Epithelial cell of esophagus (primary cell): ENCODE data around the gene FAM20B.

ENCODE experiments used
- DNase-seq: peaks from one replicate; pipeline ENCODE4 v3.0.0; 2010; ENCODE audit warnings: low read depth
- H3K4me3 ChIP-seq: 2 replicates; pipeline ENCODE4 v1.5.1; 2011; ENCODE audit warnings: mild to moderate bottlenecking, low read length, control low read depth
- TF ChIP-seq, protein P1 (sequence below): IDR thresholded peaks from 2 replicates; pipeline ENCODE4 v1.5.1; 2011; ENCODE audit warnings: low read depth, mild to moderate bottlenecking, low read length, control low read depth, inconsistent platforms; ENCODE audit not compliant: insufficient read depth; ENCODE audit errors: missing control alignments

The FAM20B gene

DNA sequence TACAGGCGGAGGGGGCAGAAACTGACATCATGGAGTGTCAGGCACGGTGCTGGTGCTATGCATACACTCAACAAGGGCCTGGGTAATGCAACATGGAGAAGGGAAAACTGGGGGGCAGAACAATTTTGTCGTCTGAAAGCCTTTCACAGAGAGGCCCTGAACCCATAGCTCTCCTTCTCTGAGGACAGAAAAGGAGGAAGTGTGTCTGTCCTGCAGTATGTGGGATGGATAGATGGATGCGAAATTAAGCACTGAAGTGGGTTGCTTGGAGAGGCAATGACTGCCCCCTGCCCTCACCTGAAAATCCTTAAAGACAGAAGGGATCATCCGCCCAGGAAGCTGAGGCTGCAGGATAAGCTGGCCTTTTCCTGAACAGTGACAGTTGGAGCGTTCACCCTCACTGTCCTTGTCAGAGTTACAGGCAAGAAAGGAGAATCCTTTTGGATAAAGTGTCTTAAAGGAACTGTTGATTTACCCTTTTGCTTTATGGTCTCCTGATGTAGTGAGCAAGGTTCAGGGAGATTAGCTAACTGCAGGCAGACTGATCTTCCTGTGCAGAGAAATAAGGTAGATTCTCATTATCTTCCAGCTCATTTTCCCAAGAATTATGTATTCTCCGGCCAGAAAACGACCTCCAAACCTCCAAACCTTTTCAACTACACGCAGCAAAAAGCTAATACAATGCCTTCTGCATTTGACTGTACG is 1.6 kb upstream of the FAM20B start:
- TF ChIP-seq, protein P1, sequence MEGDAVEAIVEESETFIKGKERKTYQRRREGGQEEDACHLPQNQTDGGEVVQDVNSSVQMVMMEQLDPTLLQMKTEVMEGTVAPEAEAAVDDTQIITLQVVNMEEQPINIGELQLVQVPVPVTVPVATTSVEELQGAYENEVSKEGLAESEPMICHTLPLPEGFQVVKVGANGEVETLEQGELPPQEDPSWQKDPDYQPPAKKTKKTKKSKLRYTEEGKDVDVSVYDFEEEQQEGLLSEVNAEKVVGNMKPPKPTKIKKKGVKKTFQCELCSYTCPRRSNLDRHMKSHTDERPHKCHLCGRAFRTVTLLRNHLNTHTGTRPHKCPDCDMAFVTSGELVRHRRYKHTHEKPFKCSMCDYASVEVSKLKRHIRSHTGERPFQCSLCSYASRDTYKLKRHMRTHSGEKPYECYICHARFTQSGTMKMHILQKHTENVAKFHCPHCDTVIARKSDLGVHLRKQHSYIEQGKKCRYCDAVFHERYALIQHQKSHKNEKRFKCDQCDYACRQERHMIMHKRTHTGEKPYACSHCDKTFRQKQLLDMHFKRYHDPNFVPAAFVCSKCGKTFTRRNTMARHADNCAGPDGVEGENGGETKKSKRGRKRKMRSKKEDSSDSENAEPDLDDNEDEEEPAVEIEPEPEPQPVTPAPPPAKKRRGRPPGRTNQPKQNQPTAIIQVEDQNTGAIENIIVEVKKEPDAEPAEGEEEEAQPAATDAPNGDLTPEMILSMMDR: no peak
- no peak overlapping the region for H3K4me3 ChIP-seq
- DNase-seq: no peak

DNA sequence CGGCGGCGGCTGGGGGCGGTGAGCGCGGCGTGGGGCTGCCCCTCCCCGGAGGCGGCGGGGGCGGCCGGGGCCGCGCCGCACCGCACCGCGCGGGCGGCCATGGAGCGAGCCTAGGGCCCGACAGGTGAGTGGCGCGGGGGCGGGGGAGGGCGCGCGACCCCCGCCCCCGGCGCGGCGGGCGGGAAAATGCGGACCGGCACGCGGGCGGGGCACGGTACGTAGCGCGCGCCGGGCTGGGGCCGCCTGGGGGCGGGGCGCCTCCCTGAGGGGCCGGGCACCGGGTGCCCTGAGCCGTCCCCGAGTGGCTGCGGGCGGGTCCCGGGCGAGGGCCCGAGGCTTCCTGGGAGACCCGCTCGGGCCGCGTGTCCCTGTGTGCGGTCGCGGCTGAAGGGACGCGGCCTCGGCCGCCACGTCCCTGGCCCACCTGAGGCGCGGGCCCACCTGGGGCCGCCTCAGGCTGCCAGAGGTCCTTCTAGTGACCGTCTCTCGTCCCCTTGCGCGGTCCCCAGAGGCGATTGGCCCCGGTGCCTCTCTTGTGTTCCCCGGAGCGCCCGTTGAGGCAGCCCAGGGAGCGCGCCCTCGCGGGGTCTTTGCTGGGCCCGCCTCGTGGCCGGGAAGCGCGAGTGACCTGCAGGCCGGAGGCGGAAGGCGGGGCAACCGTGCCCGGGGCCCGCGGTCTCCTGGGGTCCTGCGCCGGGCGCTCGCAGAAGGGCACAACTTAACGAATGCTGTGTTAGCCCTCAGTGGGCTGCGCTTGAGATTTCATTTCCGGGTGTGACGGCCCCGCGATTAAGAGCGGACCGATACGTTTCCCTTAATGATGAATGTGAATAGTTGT is 500 bp downstream of the FAM20B start:
- H3K4me3 ChIP-seq: peak overlapping the region; percentile 68
- TF ChIP-seq, protein P1: no peak
- peak; percentile 60 for DNase-seq

DNA sequence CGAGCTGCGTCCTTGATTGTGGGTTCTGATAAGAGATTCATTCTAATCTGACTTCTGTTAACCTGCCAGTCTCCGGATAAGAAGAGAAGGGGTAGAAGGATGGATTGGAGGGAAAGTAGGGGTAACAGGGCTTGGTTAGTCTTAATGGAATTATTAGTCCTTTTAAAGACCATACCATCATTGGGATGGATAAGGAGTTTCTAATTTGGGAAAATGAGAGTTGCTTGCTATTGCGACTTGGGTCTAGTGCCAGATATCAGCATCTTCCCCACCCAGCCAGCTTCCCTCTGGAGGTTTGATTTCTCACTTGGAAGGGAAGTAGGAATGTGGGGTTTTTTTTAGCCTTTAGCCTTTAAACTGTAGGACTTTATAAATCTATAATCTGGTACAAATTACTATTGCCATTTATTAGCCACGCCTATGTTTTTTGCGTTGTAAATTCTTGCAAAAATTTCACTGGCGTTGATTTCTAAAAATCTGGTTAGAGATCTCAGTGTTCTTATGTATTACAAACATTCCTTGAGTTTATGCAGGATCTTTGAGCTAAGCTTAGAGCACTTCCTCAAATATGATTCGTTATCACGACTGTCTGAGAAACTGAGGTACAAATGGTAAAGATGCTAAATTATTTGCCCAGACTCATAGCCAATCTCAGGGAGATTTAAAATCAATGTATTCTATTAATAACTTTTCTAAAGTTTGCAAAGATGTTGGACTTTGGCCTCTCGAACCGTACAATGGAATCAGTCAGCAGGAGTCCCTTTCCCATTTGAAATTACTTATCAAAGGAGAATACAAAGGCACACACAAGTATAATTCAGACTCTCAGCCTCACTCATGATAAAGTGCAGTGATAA is 1.3 kb downstream of the FAM20B start:
- H3K4me3 ChIP-seq: peak overlapping the region; percentile 68
- TF ChIP-seq, protein P1: no peak
- DNase-seq: no peak

DNA sequence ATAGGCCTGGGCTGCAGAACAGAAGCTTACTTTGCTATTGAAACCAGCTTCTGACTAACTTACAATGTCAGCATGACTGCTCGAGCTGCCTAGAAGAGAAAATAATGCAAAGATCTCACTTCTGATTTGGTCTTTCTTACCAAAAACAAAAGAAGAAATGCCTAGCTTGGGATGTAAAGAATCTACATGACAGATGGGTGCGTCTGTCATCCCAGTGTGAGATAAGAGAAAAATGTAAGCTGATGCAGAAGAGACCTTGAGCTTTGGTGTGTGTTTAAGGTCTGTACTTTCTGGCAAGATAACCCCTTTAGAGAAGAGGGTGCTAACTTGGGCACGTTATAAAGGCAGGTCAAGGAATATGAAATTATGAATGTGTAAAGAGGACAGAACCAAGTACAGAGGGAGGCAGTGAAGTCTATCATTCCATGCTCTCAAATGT is 3.6 kb downstream of the FAM20B start:
- no peak overlapping the region for H3K4me3 ChIP-seq
- TF ChIP-seq, protein P1: no peak
- no peak for DNase-seq

DNA sequence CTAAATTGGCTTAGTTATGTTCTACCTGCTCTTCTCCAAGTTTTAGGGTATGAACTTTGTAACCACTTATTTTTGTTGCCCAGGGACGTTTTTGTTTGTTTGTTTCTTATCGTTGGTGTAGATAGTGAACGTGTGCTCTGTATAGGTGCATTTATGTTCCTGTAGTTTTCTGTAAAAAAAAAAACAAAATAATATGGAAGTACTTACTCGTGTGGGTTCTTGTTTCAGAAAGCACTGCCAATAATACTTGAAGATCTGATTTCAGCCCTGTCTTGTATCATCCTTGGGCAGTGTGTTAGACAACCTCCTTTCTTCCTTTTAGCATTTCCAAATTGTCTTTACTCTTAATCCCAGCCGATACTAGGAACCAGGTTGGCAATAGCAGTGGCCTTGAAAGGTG is 4.4 kb downstream of the FAM20B start:
- TF ChIP-seq, protein P1: no peak
- DNase-seq: no peak
- H3K4me3 ChIP-seq: no peak overlapping the region

DNA sequence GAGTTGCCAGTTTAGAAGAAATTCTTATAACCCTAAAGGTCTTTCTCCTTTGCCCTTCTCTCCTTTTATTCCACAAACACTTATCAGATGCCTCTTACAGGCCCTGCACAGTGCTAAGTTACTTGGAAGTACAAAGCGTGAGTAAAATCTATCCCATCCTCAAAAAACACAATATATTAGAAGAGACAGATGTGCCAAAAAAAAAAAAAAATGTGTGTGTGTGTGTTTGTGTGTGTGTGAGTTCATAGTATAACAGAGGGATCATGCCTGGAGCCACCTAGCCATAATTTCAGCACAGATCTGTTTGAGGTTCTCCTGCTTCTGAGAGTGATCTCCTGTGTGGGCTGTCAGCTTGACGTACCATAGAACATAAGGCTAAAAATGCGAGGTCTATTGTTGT is 5.0 kb downstream of the FAM20B start:
- DNase-seq: no peak
- TF ChIP-seq, protein P1: no peak
- H3K4me3 ChIP-seq: no peak overlapping the region
